CD14-positive monocyte (primary cell): Measurements from ENCODE around the gene PPFIA1. TPM values are rescaled to one million over a fixed set of nuclear protein-coding genes. Genes with fewer than 3 reads are reported as not detected.
A peak's percentile ranks its signal among the peaks of the same experiment; 100 is the strongest.

ENCODE experiments used
- DNase-seq, 3 donors: peaks; one replicate each; pipeline ENCODE4 v3.0.0-alpha.2; 2011 to 2022
- H2AFZ ChIP-seq: 2 replicates; pipeline ENCODE4 v1.6.0; 2012; ENCODE audit warnings: mild to moderate bottlenecking, low read depth, low read length, inconsistent platforms; ENCODE audit not compliant: insufficient read depth, poor library complexity, severe bottlenecking
- H3K27ac ChIP-seq, 2 donors: 1 replicate in 1 of 2; 2 replicates in 1 of 2; pipeline ENCODE4 v1.5.1; 2012 to 2013; ENCODE audit warnings: low read length in 2 of 2, control low read depth in 1 of 2, inconsistent platforms in 1 of 2, low read depth in 1 of 2, mild to moderate bottlenecking in 1 of 2
- H3K27me3 ChIP-seq, 2 donors: one replicate each; pipeline versions ENCODE4 v1.6.0 to v1.6.1; 2011 to 2013; ENCODE audit warnings: low read length in 2 of 2; ENCODE audit not compliant: control insufficient read depth in 2 of 2, insufficient read depth in 2 of 2
- H3K36me3 ChIP-seq, 2 donors: replicated peaks in 1 of 2; 1 replicate in 1 of 2; 2 replicates in 1 of 2; pipeline versions ENCODE4 v1.5.1 to v1.6.1; 2012 to 2013; ENCODE audit warnings: low read length in 2 of 2, control low read depth in 1 of 2, inconsistent platforms in 1 of 2, mild to moderate bottlenecking in 1 of 2; ENCODE audit not compliant: insufficient read depth in 2 of 2, control insufficient read depth in 1 of 2
- H3K4me1 ChIP-seq, 2 donors: 1 replicate in 1 of 2; 2 replicates in 1 of 2; pipeline versions ENCODE4 v1.5.1 to v1.6.1; 2012 to 2013; ENCODE audit warnings: low read length in 2 of 2, control low read depth in 1 of 2, inconsistent platforms in 1 of 2, mild to moderate bottlenecking in 1 of 2, moderate library complexity in 1 of 2; ENCODE audit not compliant: insufficient read depth in 2 of 2, control insufficient read depth in 1 of 2
- H3K4me2 ChIP-seq: replicated peaks from 2 replicates; pipeline ENCODE3; 2012; ENCODE audit warnings: low read length, moderate library complexity, mild to moderate bottlenecking; ENCODE audit not compliant: poor library complexity, severe bottlenecking; ENCODE audit errors: extremely low read depth
- H3K4me3 ChIP-seq, 3 experiments: fragments of 200-600 bp in 1 of 3; sonication (generic) in 1 of 3; replicated peaks in 1 of 3; 1 replicate in 2 of 3; 2 replicates in 1 of 3; pipeline ENCODE4 v1.5.1; 2011 to 2013; ENCODE audit warnings: low read length in 3 of 3, mild to moderate bottlenecking in 3 of 3, control low read depth in 2 of 3, low read depth in 2 of 3, inconsistent platforms in 1 of 3, moderate library complexity in 1 of 3
- H3K79me2 ChIP-seq: 2 replicates; pipeline ENCODE4 v1.6.0; 2012; ENCODE audit warnings: mild to moderate bottlenecking, control low read depth, inconsistent platforms, low read length, moderate library complexity; ENCODE audit not compliant: insufficient read depth
- H3K9ac ChIP-seq: 2 replicates; pipeline ENCODE4 v1.6.0; 2017; ENCODE audit warnings: low read length, mild to moderate bottlenecking; ENCODE audit not compliant: insufficient read depth, poor library complexity, severe bottlenecking
- H3K9me3 ChIP-seq, 2 donors: replicated peaks in 1 of 2; 1 replicate in 1 of 2; 2 replicates in 1 of 2; pipeline versions ENCODE4 v1.5.1 to v1.6.1; 2012 to 2013; ENCODE audit warnings: low read length in 2 of 2, control low read depth in 1 of 2; ENCODE audit not compliant: control insufficient read depth in 1 of 2, insufficient read depth in 1 of 2
- H4K20me1 ChIP-seq: 2 replicates; pipeline ENCODE4 v1.6.0; 2012; ENCODE audit warnings: mild to moderate bottlenecking, low read length, control low read depth, moderate library complexity; ENCODE audit not compliant: insufficient read depth
- H3K27ac Mint-ChIP-seq, 7 donors: one replicate each; pipeline ENCODE4 v1.8.0; 2020; ENCODE audit warnings: mild to moderate bottlenecking in 7 of 7, mixed read lengths in 7 of 7, moderate library complexity in 6 of 7, inconsistent platforms in 2 of 7
- H3K27me3 Mint-ChIP-seq, 3 donors: one replicate each; pipeline ENCODE4 v1.8.0; 2021 to 2022; ENCODE audit warnings: low read depth in 3 of 3, mild to moderate bottlenecking in 3 of 3, mixed read lengths in 3 of 3, moderate library complexity in 3 of 3, inconsistent platforms in 1 of 3
- H3K36me3 Mint-ChIP-seq, 2 donors: one replicate each; pipeline ENCODE4 v1.8.0; 2020; ENCODE audit warnings: mixed read lengths in 2 of 2, inconsistent platforms in 1 of 2, mild to moderate bottlenecking in 1 of 2
- H3K4me1 Mint-ChIP-seq: one replicate; pipeline ENCODE4 v1.8.0; 2020; ENCODE audit warnings: mild to moderate bottlenecking, mixed read lengths
- H3K4me3 Mint-ChIP-seq, 2 donors: one replicate each; pipeline ENCODE4 v1.8.0; 2020; ENCODE audit warnings: mild to moderate bottlenecking in 2 of 2, mixed read lengths in 2 of 2, moderate library complexity in 1 of 2
- H3K9me3 Mint-ChIP-seq, 7 donors: one replicate each; pipeline ENCODE4 v1.8.0; 2020 to 2022; ENCODE audit warnings: mixed read lengths in 7 of 7, mild to moderate bottlenecking in 6 of 7, moderate library complexity in 6 of 7, inconsistent platforms in 2 of 7
- WGBS: methylation state at CpG from one replicate; pipeline ENCODE4 v1.1.5; 2013; ENCODE audit warnings: missing lambda C conversion rate; ENCODE audit not compliant: insufficient coverage; 5-methylcytosine and 5-hydroxymethylcytosine counted together
- intact Hi-C, 2 donors: fragments of 100-400 bp; cut with micrococcal nuclease; formaldehyde crosslinking; loops; one replicate each; pipeline versions ENCODE4 v1.15.0 to v1.15.1; 2023
- polyA plus RNA-seq, 3 donors: library from polyadenylated mRNA; depleted of rRNA in 1 of 3; unstranded in 2 of 3; stranded (reverse) in 1 of 3; fragments of 300-500 nt in 2 of 3; fragments of >200 nt in 1 of 3; fragmentation: Illumina TruSeq in 2 of 3; gene quantifications; 1 replicate in 2 of 3; 2 replicates in 1 of 3; pipeline ENCODE4 v1.2.3, GENCODE V29; 2012 to 2021
- TF ChIP-seq, protein P1 (sequence below): fragments of 200-600 bp; IDR thresholded peaks from one replicate; pipeline ENCODE4 v1.8.0; 2022; ENCODE audit warnings: antibody characterized with exemption, mild to moderate bottlenecking

The PPFIA1 gene
- polyA plus RNA-seq, 3 donors, result 7.5 to 65.7 (median 15.5) TPM

DNA sequence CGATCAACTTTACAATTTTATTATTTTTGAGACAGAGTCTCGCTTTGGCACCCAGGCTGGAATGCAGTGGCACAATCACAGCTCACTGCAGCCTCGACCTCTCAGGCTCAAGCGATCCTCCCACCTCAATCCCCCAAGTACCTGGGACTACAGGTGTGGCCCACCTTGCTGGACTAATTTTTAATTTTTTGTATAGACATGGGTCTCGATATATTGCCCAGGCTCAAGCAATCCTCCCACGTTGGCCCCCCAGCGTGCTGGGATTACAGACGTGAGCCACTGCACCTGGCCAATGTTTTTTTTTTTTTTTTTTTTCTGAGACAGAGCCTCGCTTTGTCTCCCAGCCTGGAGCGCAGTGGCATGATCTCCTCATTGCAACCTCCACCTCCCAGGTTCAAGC is 2.0 kb upstream of the PPFIA1 start:
- H3K4me1 Mint-ChIP-seq, result peaks cover 21% of the 10 kb centered on the region

DNA sequence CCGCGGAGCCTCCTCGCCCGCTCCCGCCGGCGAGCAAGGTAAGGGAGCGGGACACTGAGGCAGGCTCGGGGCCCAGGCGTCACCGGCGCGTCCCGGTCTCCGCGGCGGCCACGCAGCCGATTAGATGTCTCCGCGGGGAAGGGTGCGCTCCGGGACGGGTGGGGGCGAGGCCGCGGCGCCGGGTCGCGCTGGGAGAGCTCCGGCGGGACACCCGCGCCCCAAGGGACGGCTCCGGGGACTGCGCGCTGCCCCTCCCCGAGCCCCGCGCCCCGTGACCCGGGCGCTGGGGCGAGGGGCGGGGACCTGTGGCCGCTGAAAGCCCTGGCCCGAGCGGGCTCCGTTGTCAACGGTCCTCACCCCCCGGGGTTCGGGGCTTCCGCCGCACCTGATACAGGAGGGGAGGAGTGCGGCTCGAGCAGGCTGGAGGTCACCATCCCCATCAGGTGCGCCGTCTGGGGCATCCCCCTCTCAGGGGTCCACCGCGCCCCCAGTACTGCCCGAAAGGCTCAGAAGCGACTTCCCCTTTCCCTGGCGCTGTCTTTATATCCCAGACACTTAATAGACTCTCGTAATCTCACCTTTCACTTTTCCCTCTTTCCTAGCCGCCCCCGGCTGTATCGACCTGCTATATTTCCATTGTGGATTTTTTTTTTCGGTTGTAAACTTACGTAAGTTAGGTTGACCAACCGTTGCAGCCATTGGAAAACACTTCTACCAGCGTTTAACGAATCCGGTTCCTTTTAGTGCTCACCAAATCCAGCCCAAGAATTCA is 573 bp downstream of the PPFIA1 start:
- intact Hi-C loops, result loop anchor here (2.0 to 5.0 kb wide), 5 partner anchors 41 to 69 kb away; partner anchors contain the start of gene FADD (in 2 of the 2)

More for the DNA sequence above, 2.0 kb upstream of the PPFIA1 start:
- no peak overlapping the region for H3K4me3 ChIP-seq
- peaks cover 29% of the 10 kb centered on the region for H3K79me2 ChIP-seq
- H3K9me3 Mint-ChIP-seq, result no peaks in the 10 kb centered on the region
- H3K4me3 Mint-ChIP-seq, result peak overlapping the region in 1 of 2 donors; percentile 89
- H3K27me3 ChIP-seq, result peaks cover 4 to 16% of the 10 kb centered on the region in 2 donors
- no peak overlapping the region for H3K27ac ChIP-seq
- peaks cover 11 to 16% of the 10 kb centered on the region in 2 donors for H3K36me3 ChIP-seq
- H3K9ac ChIP-seq, result no peak overlapping the region
- 90% methylated on average over 2 of the region's 10 CpGs for WGBS
- no peak overlapping the region for H3K27ac Mint-ChIP-seq
- H3K4me1 ChIP-seq, result peaks cover 17 to 28% of the 10 kb centered on the region in 2 donors
- TF ChIP-seq, protein P1, sequence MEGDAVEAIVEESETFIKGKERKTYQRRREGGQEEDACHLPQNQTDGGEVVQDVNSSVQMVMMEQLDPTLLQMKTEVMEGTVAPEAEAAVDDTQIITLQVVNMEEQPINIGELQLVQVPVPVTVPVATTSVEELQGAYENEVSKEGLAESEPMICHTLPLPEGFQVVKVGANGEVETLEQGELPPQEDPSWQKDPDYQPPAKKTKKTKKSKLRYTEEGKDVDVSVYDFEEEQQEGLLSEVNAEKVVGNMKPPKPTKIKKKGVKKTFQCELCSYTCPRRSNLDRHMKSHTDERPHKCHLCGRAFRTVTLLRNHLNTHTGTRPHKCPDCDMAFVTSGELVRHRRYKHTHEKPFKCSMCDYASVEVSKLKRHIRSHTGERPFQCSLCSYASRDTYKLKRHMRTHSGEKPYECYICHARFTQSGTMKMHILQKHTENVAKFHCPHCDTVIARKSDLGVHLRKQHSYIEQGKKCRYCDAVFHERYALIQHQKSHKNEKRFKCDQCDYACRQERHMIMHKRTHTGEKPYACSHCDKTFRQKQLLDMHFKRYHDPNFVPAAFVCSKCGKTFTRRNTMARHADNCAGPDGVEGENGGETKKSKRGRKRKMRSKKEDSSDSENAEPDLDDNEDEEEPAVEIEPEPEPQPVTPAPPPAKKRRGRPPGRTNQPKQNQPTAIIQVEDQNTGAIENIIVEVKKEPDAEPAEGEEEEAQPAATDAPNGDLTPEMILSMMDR, result no peak
- H2AFZ ChIP-seq, result no peak overlapping the region
- no peak for DNase-seq
- no peaks in the 10 kb centered on the region for H3K9me3 ChIP-seq
- H3K27me3 Mint-ChIP-seq, result peaks cover 35 to 50% (median 49%) of the 10 kb centered on the region in 3 donors
- H3K4me2 ChIP-seq, result no peak overlapping the region
- peaks cover 12 to 14% of the 10 kb centered on the region in 2 donors for H3K36me3 Mint-ChIP-seq
- H4K20me1 ChIP-seq, result peaks cover 24% of the 10 kb centered on the region
- intact Hi-C loops, result no loop called here

More for the DNA sequence above, 573 bp downstream of the PPFIA1 start:
- H2AFZ ChIP-seq, result peak overlapping the region; percentile 83
- peak overlapping the region; percentile 92 to 95 for H3K4me3 Mint-ChIP-seq
- peak overlapping the region; percentile 94 for H3K9ac ChIP-seq
- H3K27me3 Mint-ChIP-seq, result peaks cover 20 to 33% (median 31%) of the 10 kb centered on the region in 3 donors
- no peaks in the 10 kb centered on the region for H3K9me3 ChIP-seq
- H3K36me3 ChIP-seq, result peaks cover 32 to 42% of the 10 kb centered on the region in 2 donors
- H3K27ac Mint-ChIP-seq, result peak overlapping the region; percentile 64 to 94 (median 85)
- peaks cover 54% of the 10 kb centered on the region for H3K79me2 ChIP-seq
- H3K27me3 ChIP-seq, result peaks cover 0 to 6% of the 10 kb centered on the region in 2 donors
- peak overlapping the region; percentile 44 to 81 for H3K27ac ChIP-seq
- H3K4me1 ChIP-seq, result peaks cover 20 to 28% of the 10 kb centered on the region in 2 donors
- under 1% methylated on average over 66 of the region's 75 CpGs for WGBS
- peaks cover 50% of the 10 kb centered on the region for H4K20me1 ChIP-seq
- peak overlapping the region; percentile 86 to 97 (median 88) for H3K4me3 ChIP-seq
- peak; percentile 28 to 51 (median 51) for DNase-seq
- peaks cover 27% of the 10 kb centered on the region for H3K4me1 Mint-ChIP-seq
- peak overlapping the region; percentile 100 for H3K4me2 ChIP-seq
- peaks cover 35 to 37% of the 10 kb centered on the region in 2 donors for H3K36me3 Mint-ChIP-seq
- no peaks in the 10 kb centered on the region for H3K9me3 Mint-ChIP-seq
- TF ChIP-seq, protein P1, result peak; percentile 27
